Mesothelial cell of epicardium (in vitro differentiated cells): ENCODE results near the gene COQ10A. TPM values are rescaled to one million over a fixed set of nuclear protein-coding genes. Genes with fewer than 3 reads are reported as not detected.

Experiments used
- DNase-seq, 2 experiments: peaks; one replicate each; pipeline ENCODE4 v3.0.0; 2021; ENCODE audit warnings: low spot score in 2 of 2; ENCODE audit not compliant: unreplicated experiment in 2 of 2
- H3K27ac Mint-ChIP-seq: 2 replicates; pipeline ENCODE4 v1.8.0; 2021; ENCODE audit warnings: mixed read lengths
- H3K27me3 Mint-ChIP-seq: 2 replicates; pipeline ENCODE4 v1.8.0; 2021; ENCODE audit warnings: low read depth, mixed read lengths
- H3K36me3 Mint-ChIP-seq: 2 replicates; pipeline ENCODE4 v1.8.0; 2021; ENCODE audit warnings: mixed read lengths
- H3K4me1 Mint-ChIP-seq: 2 replicates; pipeline ENCODE4 v1.8.0; 2021; ENCODE audit warnings: mixed read lengths
- H3K4me3 Mint-ChIP-seq: 2 replicates; pipeline ENCODE4 v1.8.0; 2021; ENCODE audit warnings: mild to moderate bottlenecking, moderate library complexity, mixed read lengths
- H3K9me3 Mint-ChIP-seq: 2 replicates; pipeline ENCODE4 v1.8.0; 2021; ENCODE audit warnings: mixed read lengths
- total RNA-seq: library from RNA; stranded (reverse); gene quantifications from 3 replicates; pipeline ENCODE4 v1.2.1, GENCODE V29; 2021
- TF ChIP-seq, protein P1 (sequence below): fragments of 200-600 bp; sonication (generic); IDR thresholded peaks from one replicate; pipeline ENCODE4 v1.5.0; 2021; ENCODE audit warnings: antibody characterized with exemption; ENCODE audit not compliant: unreplicated experiment

The COQ10A gene
- total RNA-seq, 1 donor from 2014 or later = 15.3 TPM

DNA sequence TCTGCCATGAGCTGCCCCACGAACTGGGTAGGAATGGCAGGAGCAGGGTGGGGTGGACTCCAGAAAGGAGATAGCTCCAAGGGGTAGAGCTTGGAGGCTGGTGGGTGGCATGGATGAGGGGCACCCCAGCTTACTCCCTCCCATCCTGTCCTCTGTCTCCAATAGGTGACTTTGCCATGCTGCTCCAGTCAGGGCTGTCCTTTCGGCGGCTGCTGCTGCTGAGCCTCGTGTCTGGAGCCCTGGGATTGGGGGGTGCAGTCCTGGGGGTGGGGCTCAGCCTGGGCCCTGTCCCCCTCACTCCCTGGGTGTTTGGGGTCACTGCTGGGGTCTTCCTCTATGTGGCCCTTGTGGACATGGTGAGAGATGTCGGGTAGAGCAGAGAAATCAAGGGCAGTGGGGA, 29.8 kb upstream of the COQ10A start:
- TF ChIP-seq, protein P1, sequence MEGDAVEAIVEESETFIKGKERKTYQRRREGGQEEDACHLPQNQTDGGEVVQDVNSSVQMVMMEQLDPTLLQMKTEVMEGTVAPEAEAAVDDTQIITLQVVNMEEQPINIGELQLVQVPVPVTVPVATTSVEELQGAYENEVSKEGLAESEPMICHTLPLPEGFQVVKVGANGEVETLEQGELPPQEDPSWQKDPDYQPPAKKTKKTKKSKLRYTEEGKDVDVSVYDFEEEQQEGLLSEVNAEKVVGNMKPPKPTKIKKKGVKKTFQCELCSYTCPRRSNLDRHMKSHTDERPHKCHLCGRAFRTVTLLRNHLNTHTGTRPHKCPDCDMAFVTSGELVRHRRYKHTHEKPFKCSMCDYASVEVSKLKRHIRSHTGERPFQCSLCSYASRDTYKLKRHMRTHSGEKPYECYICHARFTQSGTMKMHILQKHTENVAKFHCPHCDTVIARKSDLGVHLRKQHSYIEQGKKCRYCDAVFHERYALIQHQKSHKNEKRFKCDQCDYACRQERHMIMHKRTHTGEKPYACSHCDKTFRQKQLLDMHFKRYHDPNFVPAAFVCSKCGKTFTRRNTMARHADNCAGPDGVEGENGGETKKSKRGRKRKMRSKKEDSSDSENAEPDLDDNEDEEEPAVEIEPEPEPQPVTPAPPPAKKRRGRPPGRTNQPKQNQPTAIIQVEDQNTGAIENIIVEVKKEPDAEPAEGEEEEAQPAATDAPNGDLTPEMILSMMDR = no peak
- Mint-ChIP-seq H3K36me3 (peaks cover 16% of the 10 kb centered on the region), H3K27me3 (no peaks in the 10 kb centered on the region), H3K9me3 (no peaks in the 10 kb centered on the region), H3K4me1 (no peaks in the 10 kb centered on the region), H3K27ac (no peak overlapping the region), H3K4me3 (no peak overlapping the region)
- no peak for DNase-seq

DNA sequence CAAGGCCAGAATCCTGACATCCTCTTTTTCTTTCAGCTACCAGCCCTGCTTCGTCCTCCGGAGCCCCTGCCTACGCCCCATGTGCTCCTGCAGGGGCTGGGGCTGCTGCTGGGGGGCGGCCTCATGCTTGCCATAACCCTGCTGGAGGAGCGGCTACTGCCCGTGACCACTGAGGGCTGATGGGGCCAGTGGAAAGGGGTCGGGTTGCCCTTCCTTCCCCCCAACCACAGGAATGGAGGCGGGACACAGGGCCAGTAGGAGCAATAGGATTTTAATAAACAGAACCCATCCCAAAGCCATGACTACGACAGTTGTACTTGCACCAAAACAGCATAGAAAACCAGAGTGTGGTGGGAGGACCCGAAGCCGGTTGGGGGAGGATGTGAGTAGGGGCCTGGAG, 29.2 kb upstream of the COQ10A start:
- no peaks in the 10 kb centered on the region for H3K9me3 Mint-ChIP-seq

DNA sequence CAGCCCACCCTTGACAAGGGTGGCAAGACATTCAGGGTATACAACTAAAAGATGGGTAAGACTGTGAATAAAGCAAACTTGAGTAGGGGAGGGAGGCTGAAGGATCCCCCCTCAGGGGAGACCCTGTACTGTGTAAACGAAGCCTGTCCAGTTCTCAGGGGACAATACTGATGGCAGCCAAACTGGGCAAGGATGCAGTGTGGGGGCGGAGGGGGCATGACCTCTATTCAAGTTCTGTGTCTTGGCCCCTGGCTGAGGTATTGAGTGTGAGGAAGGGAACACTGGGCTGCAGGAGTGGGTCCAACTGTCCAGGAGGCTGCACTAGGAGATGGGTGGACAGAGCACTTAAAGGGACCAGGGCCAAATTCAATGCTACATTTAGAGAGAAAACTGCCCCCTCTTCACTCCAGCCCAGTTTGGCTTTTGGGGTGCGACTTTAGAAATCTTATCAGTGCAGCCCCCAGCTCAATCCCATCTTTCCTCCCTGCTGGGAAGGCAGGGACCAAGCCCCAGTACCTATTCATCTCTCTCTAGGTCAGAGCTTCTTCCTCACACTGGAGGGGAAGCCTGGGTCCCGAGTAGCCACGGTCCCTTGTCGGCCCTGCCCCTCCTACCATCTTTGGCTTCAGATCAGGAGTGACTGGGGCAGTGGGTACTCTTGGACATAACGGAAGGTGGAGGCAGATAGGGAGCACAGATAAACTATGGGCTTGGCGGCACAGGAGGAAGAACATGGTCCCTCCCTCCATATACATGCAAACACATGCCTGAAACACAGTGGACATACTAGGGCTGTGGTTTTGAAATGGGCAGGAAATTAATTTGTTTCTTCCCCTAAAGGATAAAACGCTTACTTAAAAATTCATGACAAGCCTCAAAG, 25.1 kb upstream of the COQ10A start:
- Mint-ChIP-seq H3K27ac (no peak overlapping the region), H3K27me3 (no peaks in the 10 kb centered on the region), H3K36me3 (peaks cover 36% of the 10 kb centered on the region)

More for the DNA sequence above, 29.2 kb upstream of the COQ10A start:
- Mint-ChIP-seq H3K4me3 (no peak overlapping the region), H3K36me3 (peaks cover 19% of the 10 kb centered on the region), H3K27ac (no peak overlapping the region), H3K27me3 (no peaks in the 10 kb centered on the region), H3K4me1 (no peaks in the 10 kb centered on the region)
- DNase-seq = no peak
- TF ChIP-seq, protein P1 = no peak

DNA sequence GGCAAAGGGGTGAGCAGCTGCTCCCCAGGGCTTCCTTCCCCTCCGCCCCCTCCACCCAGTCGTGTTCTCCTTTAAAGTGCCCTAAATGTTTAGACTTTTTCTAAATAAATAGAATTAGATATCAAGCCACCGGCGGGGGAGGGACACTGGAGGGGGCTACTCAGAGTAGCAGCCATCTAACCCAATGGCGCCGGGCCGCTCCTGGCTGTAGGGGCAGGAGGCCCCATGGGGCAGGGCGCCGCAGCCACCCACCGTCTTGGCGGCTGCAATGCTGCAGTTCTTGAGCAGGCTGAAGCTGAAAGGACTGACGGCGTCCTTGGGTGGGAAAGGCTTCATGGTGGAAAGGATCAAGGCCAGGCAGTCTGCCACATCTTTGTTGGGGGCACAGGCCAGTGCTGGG, 23.8 kb upstream of the COQ10A start:
- H3K4me3 Mint-ChIP-seq = no peak overlapping the region
- H3K4me1 Mint-ChIP-seq = no peaks in the 10 kb centered on the region
- DNase-seq = no peak
- peaks cover 41% of the 10 kb centered on the region for H3K36me3 Mint-ChIP-seq
- TF ChIP-seq, protein P1 = no peak
- H3K27ac Mint-ChIP-seq = no peak overlapping the region
- no peaks in the 10 kb centered on the region for H3K27me3 Mint-ChIP-seq
- no peaks in the 10 kb centered on the region for H3K9me3 Mint-ChIP-seq

More for the DNA sequence above, 25.1 kb upstream of the COQ10A start:
- no peak overlapping the region for H3K4me3 Mint-ChIP-seq
- H3K4me1 Mint-ChIP-seq = no peaks in the 10 kb centered on the region
- TF ChIP-seq, protein P1 = no peak
- H3K9me3 Mint-ChIP-seq = no peaks in the 10 kb centered on the region
- no peak for DNase-seq

DNA sequence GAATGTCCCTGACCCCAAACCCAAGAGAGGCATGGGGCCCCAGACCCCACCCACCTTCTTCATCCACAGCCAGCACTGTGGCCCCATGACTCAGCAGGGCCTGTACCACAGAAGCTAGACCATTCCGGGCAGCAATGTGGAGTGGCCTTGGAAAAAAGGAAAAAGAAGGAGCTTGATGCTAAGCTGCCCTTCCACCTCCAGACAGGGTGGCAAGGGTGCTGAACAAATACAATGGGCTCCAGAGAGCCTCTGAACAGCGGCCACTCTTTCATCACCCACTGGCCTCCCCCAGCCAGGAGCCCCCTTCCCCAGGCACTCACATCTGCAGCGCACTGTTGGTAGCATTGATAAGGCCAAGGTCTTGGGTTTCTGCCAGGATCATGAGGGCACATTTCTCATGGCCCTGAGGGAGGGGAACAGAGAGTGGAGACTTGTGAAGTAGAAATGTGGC, 23.0 kb upstream of the COQ10A start:
- no peak overlapping the region for H3K4me3 Mint-ChIP-seq
- H3K4me1 Mint-ChIP-seq = no peaks in the 10 kb centered on the region
- no peaks in the 10 kb centered on the region for H3K9me3 Mint-ChIP-seq
- no peak overlapping the region for H3K27ac Mint-ChIP-seq
- TF ChIP-seq, protein P1 = no peak
- peaks cover 41% of the 10 kb centered on the region for H3K36me3 Mint-ChIP-seq
- no peak for DNase-seq
- H3K27me3 Mint-ChIP-seq = no peaks in the 10 kb centered on the region
